ENCODE results near the gene CELSR1.

The CELSR1 gene

DNA sequence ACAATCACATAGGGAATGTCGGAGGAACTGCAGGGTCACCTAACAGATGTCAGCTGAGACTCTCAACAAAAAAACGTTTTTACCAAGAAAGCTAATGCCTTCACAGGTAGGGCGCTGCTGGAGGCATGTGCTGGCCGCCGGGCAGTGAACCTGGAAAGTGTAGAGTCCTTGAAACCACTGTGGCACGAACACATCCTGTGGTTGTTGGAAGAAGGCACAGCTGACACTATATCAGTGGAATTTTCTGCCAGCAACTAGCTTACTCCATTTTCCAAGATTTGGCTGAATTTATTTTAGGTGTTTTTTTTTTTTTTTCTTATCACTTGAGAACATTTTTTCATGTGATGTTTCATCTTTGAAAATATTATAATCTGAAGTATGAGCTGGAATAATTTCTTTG lies 187.7 kb downstream of the CELSR1 start:
- TF ChIP-seq, protein P1, sequence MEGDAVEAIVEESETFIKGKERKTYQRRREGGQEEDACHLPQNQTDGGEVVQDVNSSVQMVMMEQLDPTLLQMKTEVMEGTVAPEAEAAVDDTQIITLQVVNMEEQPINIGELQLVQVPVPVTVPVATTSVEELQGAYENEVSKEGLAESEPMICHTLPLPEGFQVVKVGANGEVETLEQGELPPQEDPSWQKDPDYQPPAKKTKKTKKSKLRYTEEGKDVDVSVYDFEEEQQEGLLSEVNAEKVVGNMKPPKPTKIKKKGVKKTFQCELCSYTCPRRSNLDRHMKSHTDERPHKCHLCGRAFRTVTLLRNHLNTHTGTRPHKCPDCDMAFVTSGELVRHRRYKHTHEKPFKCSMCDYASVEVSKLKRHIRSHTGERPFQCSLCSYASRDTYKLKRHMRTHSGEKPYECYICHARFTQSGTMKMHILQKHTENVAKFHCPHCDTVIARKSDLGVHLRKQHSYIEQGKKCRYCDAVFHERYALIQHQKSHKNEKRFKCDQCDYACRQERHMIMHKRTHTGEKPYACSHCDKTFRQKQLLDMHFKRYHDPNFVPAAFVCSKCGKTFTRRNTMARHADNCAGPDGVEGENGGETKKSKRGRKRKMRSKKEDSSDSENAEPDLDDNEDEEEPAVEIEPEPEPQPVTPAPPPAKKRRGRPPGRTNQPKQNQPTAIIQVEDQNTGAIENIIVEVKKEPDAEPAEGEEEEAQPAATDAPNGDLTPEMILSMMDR (IDR thresholded peaks at IDR 0.05; ENCODE audit: insufficient read depth, missing control alignments) = no peak
- DNase-seq (ENCODE audit: insufficient read length, low spot score) (no peak), FAIRE-seq (no peak)

DNA sequence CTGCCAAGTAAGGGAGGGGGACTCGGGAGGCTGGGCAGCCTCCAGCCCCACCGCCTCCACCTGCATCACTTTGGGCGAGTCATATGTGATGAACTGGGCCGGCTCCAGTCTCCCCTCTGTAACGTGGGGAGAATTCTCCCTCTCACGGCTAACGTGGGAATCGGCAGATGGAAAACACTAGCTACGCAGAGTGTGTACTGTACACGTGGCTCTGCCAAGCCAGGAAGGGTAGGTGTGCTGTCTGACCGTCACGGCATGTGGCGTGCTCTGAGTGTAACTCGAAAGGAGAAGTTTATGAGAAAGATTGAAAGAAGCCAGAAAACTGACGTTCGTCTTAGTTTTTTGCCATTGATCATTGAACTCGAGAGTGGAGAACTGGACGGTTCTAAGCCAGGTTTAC lies 188.2 kb downstream of the CELSR1 start:
- FAIRE-seq = no peak
- TF ChIP-seq, protein P1 (IDR thresholded peaks at IDR 0.05; ENCODE audit: insufficient read depth, missing control alignments) = no peak

DNA sequence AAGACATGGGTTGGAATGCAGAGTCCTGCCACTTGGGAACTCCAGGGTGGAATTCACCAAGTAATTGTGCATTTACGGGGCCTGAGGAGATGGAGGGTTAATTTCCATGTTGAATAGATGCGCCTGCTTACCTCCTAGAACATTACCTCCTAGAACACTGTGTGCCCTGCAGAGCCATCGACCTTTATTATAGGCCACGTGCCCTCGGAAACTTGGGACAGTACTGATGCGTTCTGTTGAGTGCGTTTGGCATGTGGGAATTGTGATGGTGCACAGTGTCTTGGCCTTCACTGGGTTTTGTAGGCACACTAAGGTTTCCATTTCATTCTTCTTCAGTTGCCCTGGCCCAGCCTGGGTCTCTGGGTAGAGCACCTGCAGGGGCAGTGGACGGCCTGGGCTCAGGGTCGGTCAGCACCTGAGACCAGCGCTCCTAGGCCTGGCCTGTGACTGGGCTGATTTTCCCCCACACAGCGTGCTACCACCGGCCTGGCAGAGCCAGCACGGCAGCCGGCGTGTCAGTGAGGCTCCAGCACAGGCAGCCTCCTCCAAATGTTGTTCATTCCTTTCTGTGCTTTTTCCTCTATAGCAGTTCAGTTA lies 189.2 kb downstream of the CELSR1 start:
- no peak for FAIRE-seq
- TF ChIP-seq, protein P1 (IDR thresholded peaks at IDR 0.05; ENCODE audit: insufficient read depth, missing control alignments) = no peak
- DNase-seq (ENCODE audit: insufficient read length, low spot score) = no peak

More for the DNA sequence above, 188.2 kb downstream of the CELSR1 start:
- no peak for DNase-seq (ENCODE audit: insufficient read length, low spot score)

DNA sequence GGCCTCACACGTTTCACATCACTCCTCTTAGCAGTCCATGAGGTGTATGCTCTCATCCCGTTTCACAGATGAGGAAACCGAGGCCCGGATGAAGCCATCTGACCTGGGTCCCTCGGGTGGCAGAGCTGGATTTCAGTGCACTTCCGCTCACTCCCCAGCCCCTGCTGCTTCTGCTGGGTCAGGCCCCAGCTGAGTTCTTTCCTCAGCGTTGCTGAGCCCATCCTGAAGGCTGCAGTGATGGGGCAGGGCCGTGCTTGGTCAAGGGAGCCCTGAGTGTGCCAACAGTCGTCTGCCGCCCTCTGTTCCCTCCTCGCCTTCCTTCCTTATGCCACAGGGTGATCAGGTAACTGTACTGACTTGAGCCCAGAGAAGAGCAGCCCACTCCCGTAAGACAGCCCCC lies 189.8 kb downstream of the CELSR1 start:
- FAIRE-seq (no peak), DNase-seq (ENCODE audit: insufficient read length, low spot score) (no peak)
- TF ChIP-seq, protein P1 (IDR thresholded peaks at IDR 0.05; ENCODE audit: insufficient read depth, missing control alignments) = no peak

DNA sequence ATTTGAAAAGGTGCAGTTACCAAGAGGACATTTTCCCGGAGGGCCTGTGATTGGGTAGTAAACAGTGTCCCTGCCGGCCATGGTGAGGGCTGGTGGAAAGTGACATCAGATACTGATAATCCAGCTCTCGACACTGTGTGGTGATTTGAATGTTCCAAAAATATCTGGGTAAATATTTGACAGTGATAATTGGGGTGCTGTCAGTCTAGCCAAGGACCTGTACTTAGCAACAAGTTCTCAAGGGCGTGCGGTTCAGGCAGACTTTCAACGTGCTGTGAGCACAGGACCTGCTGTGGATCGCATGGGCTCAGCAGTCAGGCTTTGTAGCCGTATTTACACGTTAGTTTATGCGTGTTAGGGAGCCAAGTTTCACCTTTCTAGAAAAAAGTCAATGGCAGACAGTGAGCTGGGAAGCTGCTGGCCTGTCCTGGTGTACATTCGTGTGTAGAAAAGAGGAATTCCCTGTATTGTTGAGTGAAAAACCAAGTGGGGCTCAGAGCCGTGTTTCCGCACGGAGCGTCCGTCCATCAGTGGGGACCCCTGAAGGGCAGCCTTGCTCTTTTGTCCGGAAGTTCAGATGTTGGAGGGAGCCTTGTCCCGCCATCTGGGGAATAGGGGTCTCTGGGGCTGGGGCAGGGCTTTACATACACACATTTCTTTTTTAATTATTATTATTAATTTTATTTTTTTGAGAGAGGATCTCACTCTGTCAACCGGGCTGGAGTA lies 190.6 kb downstream of the CELSR1 start:
- TF ChIP-seq, protein P1 (IDR thresholded peaks at IDR 0.05; ENCODE audit: insufficient read depth, missing control alignments) = no peak
- FAIRE-seq = no peak
- DNase-seq (ENCODE audit: insufficient read length, low spot score) = no peak

DNA sequence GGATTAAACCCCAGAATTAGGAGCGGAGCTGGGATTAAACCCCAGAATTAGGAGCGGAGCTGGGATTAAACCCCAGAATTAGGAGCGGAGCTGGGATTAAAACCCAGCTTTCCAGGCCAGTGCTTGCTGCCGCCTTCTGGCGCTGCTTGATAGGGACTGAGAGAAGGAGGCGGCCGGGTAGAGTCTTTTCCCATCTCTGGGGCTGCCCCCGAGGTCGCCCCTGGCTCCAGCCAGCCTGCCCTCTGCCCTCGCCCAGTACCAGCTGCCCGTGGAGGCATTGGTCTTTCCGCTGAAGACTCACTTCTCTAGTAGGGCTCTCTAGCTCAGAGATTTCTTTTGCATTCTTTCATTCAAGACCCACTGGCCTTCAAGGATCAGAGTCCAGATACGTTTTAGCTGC lies 196.7 kb downstream of the CELSR1 start:
- FAIRE-seq (no peak), DNase-seq (ENCODE audit: insufficient read length, low spot score) (no peak)
- TF ChIP-seq, protein P1 (IDR thresholded peaks at IDR 0.05; ENCODE audit: insufficient read depth, missing control alignments) = no peak

DNA sequence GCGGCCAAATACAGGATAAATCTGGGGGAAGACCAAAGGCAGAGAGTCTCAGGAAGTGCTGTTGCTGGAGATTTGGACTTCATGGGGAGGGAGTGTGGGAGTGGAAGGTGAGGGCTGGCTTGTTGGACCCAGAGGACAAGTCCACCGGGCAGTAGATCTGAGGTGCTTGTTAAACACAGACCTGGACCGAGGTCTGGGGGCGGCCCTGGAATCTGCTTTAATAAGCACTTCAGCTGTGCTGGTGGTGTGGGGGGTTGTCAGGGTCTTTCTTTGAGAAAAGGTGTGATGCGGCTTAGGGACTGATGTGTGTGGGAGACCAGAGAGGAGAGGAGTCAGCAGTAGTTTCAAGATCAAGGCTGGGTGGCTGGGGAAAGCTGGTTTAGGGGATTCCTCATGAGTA lies 197.5 kb downstream of the CELSR1 start:
- TF ChIP-seq, protein P1 (IDR thresholded peaks at IDR 0.05; ENCODE audit: insufficient read depth, missing control alignments) = no peak
- DNase-seq (ENCODE audit: insufficient read length, low spot score) (no peak), FAIRE-seq (no peak)
